Measurements from ENCODE around the gene NCAPD2.
A peak's percentile ranks its signal among the peaks of the same experiment; 100 is the strongest.

Gene NCAPD2

DNA sequence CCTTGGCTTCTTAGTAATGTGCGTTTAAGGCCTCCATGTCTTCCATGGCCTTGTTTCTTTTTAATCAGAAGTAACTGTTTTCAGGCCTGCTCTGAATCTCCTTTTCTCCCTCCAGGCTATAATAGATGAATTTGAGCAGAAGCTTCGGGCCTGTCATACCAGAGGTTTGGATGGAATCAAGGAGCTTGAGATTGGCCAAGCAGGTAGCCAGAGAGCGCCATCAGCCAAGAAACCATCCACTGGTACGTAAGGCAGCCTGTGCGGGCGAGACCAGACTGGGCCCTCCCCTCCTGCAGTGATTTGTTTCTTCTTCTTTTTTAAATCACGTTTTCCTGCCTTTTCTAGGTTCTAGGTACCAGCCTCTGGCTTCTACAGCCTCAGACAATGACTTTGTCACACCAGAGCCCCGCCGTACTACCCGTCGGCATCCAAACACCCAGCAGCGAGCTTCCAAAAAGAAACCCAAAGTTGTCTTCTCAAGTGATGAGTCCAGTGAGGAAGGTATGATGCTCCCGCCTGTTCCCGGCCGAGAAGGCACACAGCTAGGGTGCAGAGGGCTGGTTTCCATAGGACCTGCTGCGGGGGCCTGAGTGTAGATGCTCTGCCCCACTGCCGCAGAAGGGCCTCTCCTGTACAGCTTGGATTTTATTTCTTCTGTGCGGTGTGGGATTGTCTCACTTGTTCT is 36.8 kb downstream of the NCAPD2 start:
- no peak overlapping the region for H3K4me3 ChIP-seq (replicated peaks in 1 of 2; ENCODE audit: low read depth in 2 of 2, low read length in 2 of 2)
- TF ChIP-seq, protein P1, sequence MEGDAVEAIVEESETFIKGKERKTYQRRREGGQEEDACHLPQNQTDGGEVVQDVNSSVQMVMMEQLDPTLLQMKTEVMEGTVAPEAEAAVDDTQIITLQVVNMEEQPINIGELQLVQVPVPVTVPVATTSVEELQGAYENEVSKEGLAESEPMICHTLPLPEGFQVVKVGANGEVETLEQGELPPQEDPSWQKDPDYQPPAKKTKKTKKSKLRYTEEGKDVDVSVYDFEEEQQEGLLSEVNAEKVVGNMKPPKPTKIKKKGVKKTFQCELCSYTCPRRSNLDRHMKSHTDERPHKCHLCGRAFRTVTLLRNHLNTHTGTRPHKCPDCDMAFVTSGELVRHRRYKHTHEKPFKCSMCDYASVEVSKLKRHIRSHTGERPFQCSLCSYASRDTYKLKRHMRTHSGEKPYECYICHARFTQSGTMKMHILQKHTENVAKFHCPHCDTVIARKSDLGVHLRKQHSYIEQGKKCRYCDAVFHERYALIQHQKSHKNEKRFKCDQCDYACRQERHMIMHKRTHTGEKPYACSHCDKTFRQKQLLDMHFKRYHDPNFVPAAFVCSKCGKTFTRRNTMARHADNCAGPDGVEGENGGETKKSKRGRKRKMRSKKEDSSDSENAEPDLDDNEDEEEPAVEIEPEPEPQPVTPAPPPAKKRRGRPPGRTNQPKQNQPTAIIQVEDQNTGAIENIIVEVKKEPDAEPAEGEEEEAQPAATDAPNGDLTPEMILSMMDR (IDR thresholded peaks at IDR 0.05; ENCODE audit: low read depth, low read length), result no peak
- no peak for DNase-seq (ENCODE audit: low read depth in 2 of 2)

DNA sequence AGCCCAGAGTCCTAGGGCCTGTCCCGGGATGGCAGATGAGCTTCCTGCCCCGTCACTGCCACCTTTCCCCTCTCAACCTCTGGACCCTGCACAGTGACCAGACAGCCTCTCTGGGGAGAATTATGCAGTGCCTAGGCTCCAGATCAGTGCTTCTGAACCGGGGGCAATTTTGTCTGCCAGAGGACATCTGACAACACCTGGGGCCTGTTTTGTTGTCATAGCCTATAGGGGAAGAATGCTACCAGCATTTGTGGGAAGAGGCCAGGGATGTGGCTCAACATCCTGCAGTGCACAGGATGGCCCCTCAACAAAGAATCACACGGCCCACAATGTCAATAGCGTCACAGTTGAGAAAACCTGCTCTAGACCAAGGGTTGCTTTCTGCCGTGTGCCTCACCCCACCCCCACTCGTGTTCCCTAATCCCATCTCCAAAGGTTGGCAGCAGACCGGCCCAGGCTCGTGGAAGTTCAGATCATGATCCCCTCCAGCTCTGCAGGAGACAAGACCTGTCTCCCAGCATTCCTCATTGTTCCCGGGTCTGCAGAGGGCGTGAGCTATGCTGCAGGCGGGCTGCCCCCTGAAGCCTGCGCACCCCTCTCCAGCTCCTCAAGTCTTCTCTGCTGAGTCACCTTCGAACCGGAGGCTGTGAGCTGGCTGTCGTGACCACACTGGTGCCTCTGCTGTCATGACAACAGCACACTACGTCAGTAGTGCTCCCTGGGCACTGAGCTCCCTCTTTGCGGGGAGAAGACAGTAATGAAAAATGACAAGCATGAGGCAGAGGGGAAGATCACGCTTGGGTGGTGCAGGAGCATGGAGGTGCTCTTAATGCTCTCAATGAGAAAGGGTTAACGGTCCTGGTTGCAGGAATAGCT is 38.4 kb downstream of the NCAPD2 start:
- peak; percentile 95 to 98 for DNase-seq (ENCODE audit: low read depth in 2 of 2)
- TF ChIP-seq, protein P1 (IDR thresholded peaks at IDR 0.05; ENCODE audit: low read depth, low read length), result no peak
- peak overlapping the region; percentile 97 to 99 for H3K4me3 ChIP-seq (replicated peaks in 1 of 2; ENCODE audit: low read depth in 2 of 2, low read length in 2 of 2)

DNA sequence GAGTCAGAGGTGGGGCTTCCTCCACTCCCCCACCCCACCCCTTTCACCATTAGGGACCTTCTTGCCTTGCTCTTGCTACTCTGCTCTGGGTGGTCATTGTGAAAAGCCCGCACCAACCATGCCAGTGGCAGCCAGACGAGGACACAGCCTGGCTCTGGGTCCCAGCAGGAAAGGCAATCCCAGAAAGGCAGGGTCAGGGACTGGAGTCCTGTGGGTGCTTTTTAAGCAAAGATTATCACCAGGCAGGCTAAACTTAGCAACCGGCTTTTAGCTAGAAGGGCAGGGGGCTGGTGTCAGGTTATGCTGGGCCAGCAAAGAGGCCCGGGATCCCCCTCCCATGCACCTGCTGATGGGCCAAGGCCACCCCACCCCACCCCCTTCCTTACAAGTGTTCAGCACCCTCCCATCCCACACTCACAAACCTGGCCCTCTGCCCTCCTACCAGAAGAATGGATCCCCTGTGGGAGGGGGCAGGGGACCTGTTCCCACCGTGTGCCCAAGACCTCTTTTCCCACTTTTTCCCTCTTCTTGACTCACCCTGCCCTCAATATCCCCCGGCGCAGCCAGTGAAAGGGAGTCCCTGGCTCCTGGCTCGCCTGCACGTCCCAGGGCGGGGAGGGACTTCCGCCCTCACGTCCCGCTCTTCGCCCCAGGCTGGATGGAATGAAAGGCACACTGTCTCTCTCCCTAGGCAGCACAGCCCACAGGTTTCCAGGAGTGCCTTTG is 39.2 kb downstream of the NCAPD2 start:
- H3K4me3 ChIP-seq (replicated peaks in 1 of 2; ENCODE audit: low read depth in 2 of 2, low read length in 2 of 2), result peak overlapping the region; percentile 97 to 99
- TF ChIP-seq, protein P1 (IDR thresholded peaks at IDR 0.05; ENCODE audit: low read depth, low read length), result no peak
- DNase-seq (ENCODE audit: low read depth in 2 of 2), result peak; percentile 67 to 71

DNA sequence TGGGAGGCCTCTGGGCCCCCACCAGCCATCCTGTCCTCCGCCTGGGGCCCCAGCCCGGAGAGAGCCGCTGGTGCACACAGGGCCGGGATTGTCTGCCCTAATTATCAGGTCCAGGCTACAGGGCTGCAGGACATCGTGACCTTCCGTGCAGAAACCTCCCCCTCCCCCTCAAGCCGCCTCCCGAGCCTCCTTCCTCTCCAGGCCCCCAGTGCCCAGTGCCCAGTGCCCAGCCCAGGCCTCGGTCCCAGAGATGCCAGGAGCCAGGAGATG is 39.7 kb downstream of the NCAPD2 start:
- peak overlapping the region; percentile 97 to 99 for H3K4me3 ChIP-seq (replicated peaks in 1 of 2; ENCODE audit: low read depth in 2 of 2, low read length in 2 of 2)
- TF ChIP-seq, protein P1 (IDR thresholded peaks at IDR 0.05; ENCODE audit: low read depth, low read length), result no peak
- DNase-seq (ENCODE audit: low read depth in 2 of 2), result no peak

DNA sequence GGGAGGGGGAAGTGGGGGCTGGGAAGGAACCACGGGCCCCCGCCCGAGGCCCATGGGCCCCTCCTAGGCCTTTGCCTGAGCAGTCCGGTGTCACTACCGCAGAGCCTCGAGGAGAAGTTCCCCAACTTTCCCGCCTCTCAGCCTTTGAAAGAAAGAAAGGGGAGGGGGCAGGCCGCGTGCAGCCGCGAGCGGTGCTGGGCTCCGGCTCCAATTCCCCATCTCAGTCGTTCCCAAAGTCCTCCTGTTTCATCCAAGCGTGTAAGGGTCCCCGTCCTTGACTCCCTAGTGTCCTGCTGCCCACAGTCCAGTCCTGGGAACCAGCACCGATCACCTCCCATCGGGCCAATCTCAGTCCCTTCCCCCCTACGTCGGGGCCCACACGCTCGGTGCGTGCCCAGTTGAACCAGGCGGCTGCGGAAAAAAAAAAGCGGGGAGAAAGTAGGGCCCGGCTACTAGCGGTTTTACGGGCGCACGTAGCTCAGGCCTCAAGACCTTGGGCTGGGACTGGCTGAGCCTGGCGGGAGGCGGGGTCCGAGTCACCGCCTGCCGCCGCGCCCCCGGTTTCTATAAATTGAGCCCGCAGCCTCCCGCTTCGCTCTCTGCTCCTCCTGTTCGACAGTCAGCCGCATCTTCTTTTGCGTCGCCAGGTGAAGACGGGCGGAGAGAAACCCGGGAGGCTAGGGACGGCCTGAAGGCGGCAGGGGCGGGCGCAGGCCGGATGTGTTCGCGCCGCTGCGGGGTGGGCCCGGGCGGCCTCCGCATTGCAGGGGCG is 40.2 kb downstream of the NCAPD2 start, which contains the start of gene GAPDH:
Gene GAPDH (plus strand): TSS at position 595 of the 772 bp plus-strand sequence. CDS start 316 bp downstream, outside the sequence.
- TF ChIP-seq, protein P1 (IDR thresholded peaks at IDR 0.05; ENCODE audit: low read depth, low read length), result no peak
- peak within 1 kb of the TSS; percentile 97 to 99 for H3K4me3 ChIP-seq (replicated peaks in 1 of 2; ENCODE audit: low read depth in 2 of 2, low read length in 2 of 2)
- peak; percentile 98 for DNase-seq (ENCODE audit: low read depth in 2 of 2)

DNA sequence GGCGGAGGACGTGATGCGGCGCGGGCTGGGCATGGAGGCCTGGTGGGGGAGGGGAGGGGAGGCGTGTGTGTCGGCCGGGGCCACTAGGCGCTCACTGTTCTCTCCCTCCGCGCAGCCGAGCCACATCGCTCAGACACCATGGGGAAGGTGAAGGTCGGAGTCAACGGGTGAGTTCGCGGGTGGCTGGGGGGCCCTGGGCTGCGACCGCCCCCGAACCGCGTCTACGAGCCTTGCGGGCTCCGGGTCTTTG is 40.7 kb downstream of the NCAPD2 start:
- no peak for DNase-seq (ENCODE audit: low read depth in 2 of 2)
- H3K4me3 ChIP-seq (replicated peaks in 1 of 2; ENCODE audit: low read depth in 2 of 2, low read length in 2 of 2), result peak overlapping the region; percentile 97 to 99
- TF ChIP-seq, protein P1 (IDR thresholded peaks at IDR 0.05; ENCODE audit: low read depth, low read length), result no peak
